NCI-H1930 (cell line): ENCODE measurements around the gene SFTPA1.
"Not testable (repeated sequence)": the region's sequence is repeated elsewhere in the genome, so short reads cannot be mapped to it uniquely, and the experiment has no call there.

Source experiments
- DNase-seq, 2 experiments: peaks; one replicate each; lab custom pipeline; 2025; lab: John Stamatoyannopoulos, UW

SFTPA1 gene

DNA sequence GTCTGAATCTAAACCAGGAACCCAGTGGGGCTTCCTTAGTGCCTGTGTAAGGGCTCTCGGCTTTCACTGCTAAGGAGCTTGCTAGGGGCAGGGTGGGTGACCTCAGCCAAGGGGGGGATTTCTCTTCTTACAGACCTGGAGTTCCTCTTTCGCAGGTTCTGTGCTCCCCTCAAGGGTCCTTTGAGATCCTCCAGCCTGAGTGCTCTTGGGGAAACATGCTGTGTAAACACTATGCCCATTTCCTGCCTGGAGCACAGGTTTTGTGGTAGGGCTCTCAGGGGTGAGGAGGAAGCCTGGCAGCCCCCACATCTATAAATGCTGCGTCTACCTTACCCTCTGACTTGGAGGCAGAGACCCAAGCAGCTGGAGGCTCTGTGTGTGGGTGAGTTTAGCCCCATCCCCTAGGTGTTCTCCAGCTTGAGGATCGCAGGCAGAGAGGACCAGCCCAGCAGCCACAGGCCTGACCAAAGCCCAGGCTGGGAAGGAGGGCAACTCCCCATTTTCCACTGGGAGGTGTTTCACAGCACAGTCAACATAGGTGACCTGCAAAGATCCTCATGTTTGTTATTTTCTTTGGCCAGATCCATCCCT, at the start of gene SFTPA1:
Gene SFTPA1, plus strand, starts transcription at position 339 of the 591 bp plus-strand sequence. CDS start 887 bp downstream, outside the sequence.
- DNase-seq, result no peak

DNA sequence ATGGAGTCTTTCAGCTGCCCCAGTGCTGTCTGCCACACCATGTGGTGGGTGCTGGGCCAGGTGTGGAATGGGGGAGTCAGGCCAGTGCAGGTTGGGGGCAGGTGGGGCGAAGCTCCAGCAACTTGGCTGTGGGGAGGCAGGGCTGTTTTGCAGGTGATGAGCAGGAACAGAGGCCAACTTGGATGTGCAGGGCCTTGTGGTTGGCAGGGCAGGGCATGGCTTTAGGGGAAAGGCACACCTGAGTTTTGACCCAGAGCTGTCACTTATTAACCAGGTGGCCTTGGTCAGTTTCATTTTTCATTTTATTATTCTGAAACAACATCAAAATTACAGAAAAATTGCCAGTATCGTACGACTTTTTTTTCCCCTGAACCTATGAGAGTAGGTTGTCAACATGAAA, 49.5 kb upstream of the SFTPA1 start:
- no peak for DNase-seq

DNA sequence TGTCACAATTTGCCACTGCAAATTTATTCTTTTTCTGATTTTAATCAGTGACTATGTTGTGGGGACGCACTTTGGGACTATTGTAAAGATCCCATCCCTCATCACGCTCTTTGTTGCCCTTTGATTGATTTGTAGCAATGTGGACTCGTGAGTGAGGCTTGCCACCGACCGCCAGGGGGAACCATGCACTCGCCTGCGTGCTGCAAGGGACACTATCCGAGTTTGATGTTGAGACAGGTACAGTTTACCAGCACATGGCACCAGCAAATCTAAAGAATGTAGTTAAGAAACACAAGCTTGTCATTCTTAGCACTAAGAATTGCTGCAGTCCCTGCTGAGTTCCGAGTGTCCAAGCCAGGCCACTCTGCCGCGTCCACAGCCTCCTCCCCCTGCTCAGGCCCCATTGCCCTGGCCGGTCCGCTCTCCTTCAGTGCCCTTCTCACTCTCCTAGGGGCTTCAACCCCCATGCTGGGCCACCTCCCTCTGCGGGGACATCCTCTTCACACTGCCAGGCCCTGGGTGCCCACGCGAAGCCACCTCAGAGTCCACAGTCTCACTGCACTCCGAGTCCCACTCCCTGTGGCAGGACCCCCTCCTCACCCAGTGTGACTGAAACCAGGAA, 48.5 kb upstream of the SFTPA1 start:
- peak; percentile 6 to 39 for DNase-seq

DNA sequence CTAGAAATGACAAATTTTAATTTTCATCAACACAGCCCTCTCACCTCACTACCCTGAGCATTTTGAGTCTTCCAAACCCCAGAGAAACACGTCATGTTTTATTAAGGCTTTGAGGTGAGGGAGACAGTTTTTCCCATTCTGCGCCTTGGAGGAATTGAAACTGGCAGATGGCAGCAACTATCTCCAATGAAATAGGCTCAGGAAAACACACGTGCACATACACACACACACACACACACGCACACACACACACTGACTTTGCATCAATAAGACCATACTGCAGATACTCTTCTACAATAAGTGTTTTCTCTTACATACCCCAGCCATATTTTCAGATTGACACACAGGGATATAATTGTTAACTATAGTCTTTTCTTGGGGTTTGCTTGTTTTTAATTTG, 47.3 kb upstream of the SFTPA1 start:
- DNase-seq, result no peak

DNA sequence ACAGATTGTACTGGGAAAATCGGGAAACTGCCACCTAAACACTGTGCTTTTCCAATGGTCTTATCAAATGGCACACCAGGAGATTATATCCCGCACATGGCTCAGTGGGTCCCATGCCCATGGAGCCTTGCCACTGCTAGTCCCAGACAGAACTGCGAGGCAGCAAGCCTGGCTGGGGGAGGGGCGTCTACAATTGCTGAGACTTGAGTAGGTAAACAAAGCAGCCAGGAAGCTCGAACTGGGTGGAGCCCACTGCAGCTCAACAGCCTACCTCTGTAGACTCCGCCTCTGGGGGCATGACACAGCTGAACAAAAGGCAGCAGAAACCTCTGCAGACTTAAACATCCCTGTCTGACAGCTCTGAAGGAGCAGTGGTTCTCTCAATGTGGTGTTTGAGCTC, 40.1 kb upstream of the SFTPA1 start:
- DNase-seq, result not testable (repeated sequence)

DNA sequence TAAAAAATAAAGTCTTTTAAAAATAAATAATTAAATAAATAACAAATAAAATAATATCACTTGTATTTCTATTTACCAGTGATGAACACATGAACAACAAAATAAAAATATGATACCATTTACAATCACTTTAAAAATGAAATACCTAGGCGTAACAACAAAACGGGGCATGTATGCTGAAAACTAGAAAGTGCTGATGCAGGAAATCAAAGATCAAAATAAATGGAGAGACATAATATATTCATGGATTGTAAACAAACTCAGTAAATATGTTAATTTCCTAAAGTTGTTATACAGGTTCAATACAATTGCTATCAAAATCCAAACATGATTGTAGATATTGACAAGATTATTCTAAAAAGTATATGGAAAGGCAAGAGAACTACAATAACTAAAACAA, 31.4 kb upstream of the SFTPA1 start:
- no peak for DNase-seq

DNA sequence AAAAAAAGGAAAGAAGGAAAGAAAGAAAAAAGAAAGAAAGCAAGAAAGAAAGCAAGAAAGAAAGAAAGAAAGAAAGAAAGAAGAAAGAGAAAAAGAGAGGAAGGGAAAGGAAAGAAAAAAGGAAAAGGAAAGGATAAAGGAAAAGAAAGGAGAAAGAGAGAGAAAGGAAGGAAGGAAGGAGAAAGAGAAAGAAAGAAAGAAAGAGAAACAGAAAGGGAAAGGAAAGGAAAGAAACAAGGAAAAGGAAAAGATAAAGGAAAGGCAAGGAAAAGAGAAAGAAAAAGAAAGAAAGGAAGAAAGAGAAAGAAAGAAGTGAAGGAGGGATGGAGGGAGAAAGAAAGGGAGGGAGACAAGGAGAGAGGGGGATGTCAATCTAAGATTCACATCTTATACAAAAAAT, 29.7 kb upstream of the SFTPA1 start:
- DNase-seq, result no peak

DNA sequence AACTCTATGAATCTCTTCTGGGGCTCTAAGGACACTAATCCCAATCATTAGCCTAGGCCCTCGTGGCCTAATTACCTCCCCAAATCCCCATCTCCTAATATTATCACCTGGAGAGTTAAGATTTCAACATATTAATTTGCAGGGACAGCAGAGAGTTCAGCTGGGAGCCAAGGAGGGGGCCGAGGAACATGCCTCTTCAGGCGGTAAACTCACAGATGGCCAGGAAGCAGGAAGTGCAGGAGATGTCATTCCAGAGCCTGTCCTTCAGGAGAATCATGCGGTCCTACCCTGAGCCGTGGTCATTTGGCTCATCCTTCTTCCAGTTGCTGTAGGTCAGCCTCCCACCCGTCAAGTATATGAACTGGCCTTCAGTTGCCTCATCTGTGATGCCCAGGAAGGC, 28.6 kb upstream of the SFTPA1 start:
- DNase-seq, result no peak

DNA sequence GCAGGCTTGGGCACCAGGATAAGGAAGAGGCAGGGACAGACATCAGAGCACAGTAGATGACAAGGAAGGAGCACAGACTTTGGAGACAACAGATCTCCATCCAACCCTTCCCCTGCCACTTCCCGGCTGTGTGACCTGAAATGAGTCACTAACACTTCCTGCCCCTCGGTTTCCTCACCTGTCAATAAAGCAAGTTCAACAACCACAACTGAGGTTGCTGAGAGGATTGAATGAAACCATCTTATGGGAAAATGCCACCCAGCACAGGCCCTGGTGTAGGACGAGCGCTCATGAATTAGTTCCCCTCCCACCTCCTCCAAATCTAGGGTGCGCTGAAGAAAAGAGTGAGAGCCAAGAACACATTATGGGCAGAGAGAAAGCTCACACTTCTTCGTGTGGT, 27.8 kb upstream of the SFTPA1 start:
- not testable (repeated sequence) for DNase-seq

DNA sequence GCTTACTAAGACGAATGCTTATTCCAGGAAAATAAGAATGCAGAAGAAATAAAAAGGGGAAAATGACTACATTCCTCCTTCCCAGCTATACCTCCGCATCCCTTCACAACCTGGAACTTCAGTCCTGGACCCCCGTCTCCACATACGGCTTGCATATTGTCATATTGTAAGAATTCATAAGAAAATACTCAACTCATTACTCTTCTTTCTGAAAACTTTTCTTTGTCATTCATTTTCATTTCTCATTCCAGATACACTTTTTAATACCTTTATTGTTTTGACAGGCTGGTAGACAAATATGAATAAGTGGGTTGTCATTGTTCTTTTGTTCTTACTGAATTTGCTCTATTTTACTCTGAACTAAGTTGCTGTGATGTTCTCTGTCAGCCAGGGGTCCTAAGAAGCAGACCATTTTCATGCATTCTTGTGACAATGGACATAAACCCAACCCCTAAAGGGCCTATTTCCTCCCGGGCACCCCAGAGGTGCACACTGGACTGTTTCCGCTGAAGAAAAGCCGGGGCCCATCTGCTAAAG, 27.2 kb upstream of the SFTPA1 start:
- no peak for DNase-seq

DNA sequence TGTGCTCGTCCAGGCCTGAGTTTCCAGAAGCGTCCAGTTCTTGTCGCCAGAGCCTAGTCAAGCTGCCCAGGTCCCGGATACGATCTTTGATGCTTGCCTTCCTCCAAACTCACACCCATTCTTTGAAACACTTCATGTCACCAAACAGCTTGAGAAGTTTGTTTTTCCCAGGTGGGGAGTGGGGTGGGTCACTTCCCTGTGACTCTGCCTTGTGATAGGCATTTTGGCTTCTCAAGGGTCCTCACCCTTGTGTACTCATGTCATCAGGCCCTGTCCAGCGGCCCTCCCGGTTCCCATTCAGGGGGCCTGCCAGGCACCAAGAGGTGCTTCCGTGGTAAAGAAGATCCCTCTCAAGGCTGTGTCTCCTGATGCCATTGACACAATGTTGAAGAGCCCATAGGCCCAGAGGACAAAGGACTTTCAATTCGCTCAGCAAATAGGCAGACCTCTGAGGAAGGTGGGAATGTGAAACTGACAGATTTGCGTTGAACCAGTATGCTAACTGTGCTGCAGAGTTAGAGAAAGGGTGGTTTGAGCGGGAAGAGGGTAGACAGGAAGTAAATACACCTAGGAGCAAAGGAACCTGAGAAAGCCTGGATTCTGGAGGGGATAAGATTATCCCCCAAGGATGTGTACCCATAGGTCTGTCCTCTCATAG, 24.7 kb upstream of the SFTPA1 start:
- no peak for DNase-seq

DNA sequence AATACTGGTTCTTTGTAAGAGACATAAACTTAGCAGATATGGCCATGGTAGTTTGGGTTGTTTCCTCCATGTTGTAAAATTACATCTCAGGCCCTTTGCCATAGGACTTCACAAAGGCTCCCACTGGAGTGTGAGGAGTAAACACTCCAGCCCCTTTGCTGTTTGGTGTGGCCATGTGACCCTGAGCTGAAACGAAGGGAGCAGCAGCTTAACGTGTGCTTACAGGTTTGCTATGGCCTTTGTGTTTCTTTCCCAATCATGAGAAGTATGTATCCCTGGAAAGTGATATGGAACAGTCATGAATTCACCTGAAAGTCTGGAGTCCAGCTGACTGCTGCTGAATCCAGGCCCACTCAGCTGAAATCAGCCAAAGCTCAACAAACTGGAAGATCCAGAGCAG, 23.8 kb upstream of the SFTPA1 start:
- DNase-seq, result no peak

DNA sequence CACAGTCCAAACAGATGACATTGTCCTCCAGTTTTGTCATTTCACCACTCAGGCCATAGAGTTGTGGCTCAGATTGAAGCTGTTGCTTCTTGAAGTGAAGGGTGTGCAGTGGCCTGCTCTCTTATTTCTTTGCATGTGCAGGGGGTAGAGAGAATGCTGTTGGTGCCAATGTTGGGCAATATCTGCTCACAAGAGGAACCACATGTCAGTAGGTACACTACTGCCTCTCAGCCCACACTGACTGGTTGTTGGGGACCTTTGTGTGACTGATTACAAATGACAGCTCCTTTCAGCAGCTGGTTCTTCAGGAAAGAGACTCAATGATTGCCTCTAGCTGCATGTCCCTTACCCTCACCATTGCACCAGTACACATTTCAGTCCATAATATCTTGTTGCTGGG, 21.9 kb upstream of the SFTPA1 start:
- DNase-seq, result no peak

DNA sequence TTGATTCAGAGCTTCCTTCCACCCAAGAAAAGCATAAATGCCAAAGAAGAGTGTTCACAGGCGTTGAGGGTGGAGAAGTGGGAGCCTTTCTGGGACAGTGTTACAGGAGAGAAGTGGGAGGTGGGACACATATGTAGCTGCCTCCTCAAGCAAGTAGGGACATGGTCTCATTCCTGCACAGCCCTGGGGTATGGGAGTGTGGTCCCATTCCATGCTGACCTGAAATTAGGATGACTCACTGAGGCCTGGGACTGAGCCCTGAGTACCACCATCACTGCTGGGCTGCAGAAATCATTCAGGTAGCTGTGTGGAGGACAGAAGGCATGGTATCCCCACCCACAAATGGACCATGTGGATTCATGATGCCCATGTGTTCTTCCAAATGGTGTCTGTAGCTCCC, 17.4 kb upstream of the SFTPA1 start:
- no peak for DNase-seq

DNA sequence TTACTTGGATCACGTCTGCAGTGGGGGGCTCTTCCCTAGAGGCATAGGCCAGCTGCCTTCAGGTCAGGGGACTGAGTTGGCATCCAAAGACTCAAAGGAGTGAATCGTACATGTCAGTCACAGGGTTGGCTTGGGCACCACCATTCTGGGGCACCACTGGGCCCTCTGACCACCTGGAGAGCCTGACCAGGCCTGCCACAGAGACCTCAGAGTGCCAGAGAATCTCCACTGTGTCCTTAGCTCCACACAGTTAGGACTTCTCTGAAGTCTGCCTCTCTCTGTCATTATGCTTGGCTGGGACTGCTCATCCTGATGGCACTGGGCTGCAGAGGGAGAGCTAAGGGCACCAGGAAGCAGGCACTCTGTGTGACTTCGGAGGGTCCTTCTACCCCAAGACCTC, 16.2 kb upstream of the SFTPA1 start:
- DNase-seq, result not testable (repeated sequence)

DNA sequence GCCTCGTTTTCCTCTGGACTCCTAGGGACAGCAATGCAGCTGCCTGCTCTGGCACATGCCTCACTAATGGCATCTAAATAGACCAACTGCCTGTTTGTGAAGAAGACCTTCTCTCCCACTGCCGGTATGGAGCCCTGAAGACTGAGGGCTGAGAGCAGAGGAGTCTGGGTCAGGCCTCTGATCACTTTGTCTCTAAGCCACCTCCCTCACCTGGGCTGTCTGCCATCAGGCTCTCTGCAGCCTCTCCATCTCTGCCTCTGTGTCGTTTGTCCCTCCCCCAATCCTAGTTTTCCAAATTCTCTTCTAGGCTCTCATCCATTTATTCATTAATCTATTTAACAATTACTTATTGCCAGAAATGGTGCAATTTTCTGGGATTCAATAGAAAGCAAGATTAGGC, 15.2 kb upstream of the SFTPA1 start:
- no peak for DNase-seq

DNA sequence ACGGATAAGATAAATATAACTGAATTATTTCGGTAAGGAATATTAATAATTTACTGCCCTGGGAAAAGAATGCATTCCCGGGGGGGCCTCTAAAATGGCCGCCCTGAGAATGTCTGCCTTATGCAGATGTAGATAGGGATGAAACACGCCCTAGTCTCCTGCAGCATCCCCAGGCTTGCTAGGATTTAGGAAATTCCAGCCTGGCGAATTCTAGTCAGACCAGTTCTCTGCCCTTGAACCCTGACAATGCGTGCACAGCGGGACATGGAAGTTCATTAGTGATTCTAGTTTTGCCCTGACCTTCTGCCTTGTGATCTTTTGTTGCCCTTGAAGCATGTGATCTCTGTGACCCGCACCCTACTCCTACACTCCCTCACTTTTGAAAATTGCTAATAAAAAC, 11.1 kb upstream of the SFTPA1 start:
- DNase-seq, result not testable (repeated sequence)

DNA sequence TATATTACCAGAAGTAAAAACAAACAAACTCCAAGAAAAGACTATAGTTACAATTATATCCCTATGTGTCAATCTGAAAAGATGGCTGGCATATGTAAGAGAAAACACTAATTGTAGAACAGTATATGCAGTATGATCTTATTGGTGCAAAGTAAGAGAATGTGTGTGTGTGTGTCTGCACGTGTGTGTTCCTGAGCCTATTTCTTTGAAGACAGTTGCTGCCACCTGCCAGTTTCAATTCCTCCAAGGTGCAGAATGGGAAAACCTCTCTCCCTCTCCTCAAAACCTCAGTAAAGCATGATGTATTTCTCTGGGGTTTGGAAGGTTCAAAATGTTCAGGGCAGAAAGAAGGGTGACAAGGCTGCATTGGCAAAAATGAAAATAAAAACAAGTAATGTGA, 8.8 kb upstream of the SFTPA1 start:
- no peak for DNase-seq

DNA sequence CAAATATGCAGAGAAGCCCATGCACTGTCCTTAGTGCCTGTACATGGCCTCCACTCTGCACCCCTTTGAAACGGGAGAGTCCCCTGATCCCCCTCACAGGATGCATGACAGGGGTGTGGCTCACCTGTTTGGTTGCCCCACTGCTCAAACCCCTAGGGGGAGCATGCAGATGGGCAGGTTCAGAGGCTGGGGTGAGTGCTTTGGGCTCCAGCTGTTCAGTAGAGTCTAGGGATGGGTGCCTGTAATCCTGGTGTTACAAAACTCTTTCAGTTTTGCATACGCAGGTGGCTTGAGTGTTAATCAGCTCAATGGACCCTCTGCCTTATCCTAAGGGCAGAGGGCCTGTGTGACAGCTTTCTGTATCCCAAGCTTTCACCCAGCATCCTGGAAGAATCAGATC, 7.8 kb upstream of the SFTPA1 start:
- DNase-seq, result no peak

DNA sequence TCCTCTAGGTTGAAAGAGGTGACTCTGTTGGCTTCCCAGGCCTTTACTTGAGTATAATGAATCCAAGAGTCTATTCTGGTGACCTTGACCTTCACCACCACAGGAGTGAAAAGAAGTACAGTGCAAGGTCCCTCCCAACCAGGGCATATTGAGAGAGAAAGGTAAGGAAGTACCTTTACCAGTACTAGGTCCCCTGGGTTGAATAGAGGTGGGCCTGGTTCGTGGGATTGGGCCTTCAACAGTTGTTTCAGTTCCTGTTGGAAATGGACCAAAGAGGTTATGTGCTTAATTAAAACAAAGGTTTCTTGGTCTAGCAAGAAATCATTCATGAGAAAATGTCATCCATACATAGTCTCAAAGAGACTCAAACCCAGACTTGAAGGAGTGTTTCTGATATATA, 6.4 kb upstream of the SFTPA1 start:
- no peak for DNase-seq

DNA sequence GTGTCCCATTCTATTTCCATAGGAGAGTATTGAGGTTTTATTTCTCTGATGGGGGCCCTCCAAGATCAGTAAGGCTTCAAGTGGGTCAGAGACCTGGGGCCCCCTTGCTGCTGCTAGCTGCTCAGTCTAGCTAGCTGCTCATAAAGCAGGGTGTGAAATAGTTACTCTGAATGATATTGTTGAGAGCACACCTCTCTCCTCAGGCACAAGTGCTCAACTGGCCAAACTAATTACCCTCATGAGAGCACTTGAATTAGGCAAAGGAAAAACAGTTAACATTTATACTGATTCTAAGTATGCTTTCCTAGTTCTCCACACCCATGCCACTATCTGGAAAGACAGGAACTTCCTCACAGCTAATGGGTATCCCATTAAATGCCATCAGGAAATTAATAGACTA, 5.4 kb upstream of the SFTPA1 start:
- DNase-seq, result no peak

DNA sequence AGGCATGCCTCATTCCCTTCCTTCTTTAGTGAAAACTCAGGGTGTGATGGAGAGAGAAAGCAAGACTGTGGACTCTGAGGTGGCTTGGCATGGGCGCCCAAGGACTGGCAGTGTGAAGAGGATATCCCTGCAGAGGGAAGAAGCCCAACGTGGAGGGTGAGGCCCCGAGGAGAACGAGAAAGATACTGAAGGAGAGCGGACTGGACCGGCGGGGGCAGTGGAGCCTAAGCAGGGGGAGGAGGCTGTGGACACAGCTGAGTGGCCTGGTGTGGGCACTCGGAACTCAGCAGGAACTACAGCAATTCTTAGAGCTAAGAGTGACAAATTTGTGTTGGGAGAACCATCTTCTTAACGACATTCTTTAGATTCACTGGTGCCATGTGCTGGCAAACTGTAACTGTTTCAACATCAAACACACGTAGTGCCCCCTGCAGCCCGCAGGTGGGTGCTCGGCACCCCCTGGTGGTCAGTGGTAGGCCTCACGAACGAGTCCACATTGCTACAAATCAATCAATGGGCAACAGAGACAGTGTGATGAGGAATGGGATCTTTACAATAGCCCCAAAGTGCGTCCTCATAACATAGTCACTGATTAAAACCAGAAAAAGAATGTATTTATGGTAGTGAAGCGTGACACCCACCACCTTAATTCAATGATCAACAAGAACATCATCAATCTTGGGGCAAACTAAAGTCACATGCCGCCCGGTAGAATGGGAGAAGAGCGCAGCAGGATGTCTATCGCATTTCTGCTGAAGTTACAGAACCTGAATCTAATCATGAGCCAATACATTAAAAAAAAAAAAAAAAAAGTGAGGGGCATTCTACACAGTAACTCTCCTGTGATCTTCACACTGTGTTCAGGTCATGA, 2.0 kb upstream of the SFTPA1 start:
- DNase-seq, result peak in 1 of 2 experiments; percentile 0
